Stimulated activated CD4-positive, alpha-beta T cell treated with anti-CD3 and anti-CD28 coated beads, Interleukin-4, amount 100 ng/mL, for 48 hours (primary cell): ENCODE measurements around the gene F7.
"Not testable (repeated sequence)": the region's sequence is repeated elsewhere in the genome, so short reads cannot be mapped to it uniquely, and the experiment has no call there.

ENCODE experiments used
- DNase-seq, 2 donors: peaks; one replicate each; pipeline ENCODE4 v3.0.0-alpha.2; 2020; ENCODE audit warnings: low read depth in 2 of 2

Gene F7

GRCh38 chr13:113072376-113072775 is 33.2 kb upstream of the F7 start:
- DNase-seq = no peak

GRCh38 chr13:113073942-113074341 is 31.6 kb upstream of the F7 start:
- no peak for DNase-seq

- DNase-seq = no peak
Observed at GRCh38 chr13:113074401-113074800, 31.2 kb upstream of the F7 start.

GRCh38 chr13:113074876-113075275 is 30.7 kb upstream of the F7 start:
- DNase-seq = no peak

- no peak for DNase-seq
Observed at GRCh38 chr13:113075711-113076110, 29.9 kb upstream of the F7 start.

- no peak for DNase-seq
Observed at GRCh38 chr13:113076681-113077401, 28.8 kb upstream of the F7 start.

GRCh38 chr13:113077566-113077952 is 28.0 kb upstream of the F7 start:
- DNase-seq = no peak

GRCh38 chr13:113077953-113078901 is 27.4 kb upstream of the F7 start:
- DNase-seq = no peak

- no peak for DNase-seq
Observed at GRCh38 chr13:113078902-113079780, 26.4 kb upstream of the F7 start.

GRCh38 chr13:113079781-113080080 is 25.9 kb upstream of the F7 start:
- DNase-seq = not testable (repeated sequence)

- no peak for DNase-seq
Observed at GRCh38 chr13:113080361-113080831, 25.2 kb upstream of the F7 start.

GRCh38 chr13:113080901-113081521 is 24.6 kb upstream of the F7 start:
- no peak for DNase-seq

- DNase-seq = no peak
Observed at GRCh38 chr13:113082198-113083021, 23.2 kb upstream of the F7 start.

GRCh38 chr13:113083022-113083373 is 22.6 kb upstream of the F7 start:
- DNase-seq = no peak

- DNase-seq = no peak
Observed at GRCh38 chr13:113083402-113084061, 22.1 kb upstream of the F7 start.

GRCh38 chr13:113084094-113084942 is 21.3 kb upstream of the F7 start:
- DNase-seq = no peak

GRCh38 chr13:113084943-113085540 is 20.5 kb upstream of the F7 start:
- DNase-seq = no peak

GRCh38 chr13:113086031-113086750 is 19.4 kb upstream of the F7 start:
- no peak for DNase-seq
